Uterus (tissue), 4 donors: ENCODE data around the gene RNU7-1. TPM values are rescaled to one million over a fixed set of nuclear protein-coding genes. Genes with fewer than 3 reads are reported as not detected.

Source experiments
- DNase-seq, 2 donors: peaks; one replicate each; pipeline ENCODE4 v3.0.0-alpha.2; 2019 to 2020
- H3K27ac ChIP-seq, 2 donors: fragments of 200-600 bp; sonication (generic); 1 replicate in 1 of 2; 2 replicates in 1 of 2; pipeline ENCODE4 v1.5.1; 2016 to 2018
- H3K27me3 ChIP-seq, 2 donors: fragments of 200-600 bp; sonication (generic); one replicate each; pipeline ENCODE4 v1.5.1; 2018 to 2019; ENCODE audit warnings: control low read depth in 1 of 2
- H3K36me3 ChIP-seq, 2 donors: fragments of 200-600 bp; sonication (generic); one replicate each; pipeline ENCODE4 v1.5.1; 2019; ENCODE audit warnings: control low read depth in 1 of 2
- H3K4me1 ChIP-seq, 2 donors: fragments of 200-600 bp; sonication (generic); one replicate each; pipeline ENCODE4 v1.5.1; 2018 to 2019; ENCODE audit warnings: control low read depth in 1 of 2
- H3K4me3 ChIP-seq, 2 donors: fragments of 200-600 bp; sonication (generic); 1 replicate in 1 of 2; 2 replicates in 1 of 2; pipeline ENCODE4 v1.5.1; 2018 to 2019; ENCODE audit warnings: mild to moderate bottlenecking in 1 of 2
- H3K9me3 ChIP-seq, 2 donors: fragments of 200-600 bp; sonication (generic); one replicate each; pipeline ENCODE4 v1.5.1; 2019; ENCODE audit warnings: control low read depth in 1 of 2
- POLR2A ChIP-seq, 2 donors: fragments of 450-650 bp; IDR thresholded peaks; one replicate each; pipeline ENCODE4 v1.6.1; 2016; ENCODE audit warnings: antibody characterized with exemption in 2 of 2, mild to moderate bottlenecking in 1 of 2, moderate library complexity in 1 of 2
- intact Hi-C: fragments of 100-400 bp; cut with DNase I; formaldehyde crosslinking; loops from one replicate; pipeline ENCODE4 v1.15.1; 2023; ENCODE audit warnings: low total_unique reads
- total RNA-seq, 4 donors: library from RNA; depleted of rRNA in 3 of 4; stranded (reverse); fragments of >200 nt in 3 of 4; gene quantifications; one replicate each; pipeline versions ENCODE4 v1.1.0 to v1.2.4, GENCODE V29; 2014 to 2023
- TF ChIP-seq, protein P1 (sequence below), 4 experiments: fragments of 200-600 bp in 2 of 4; fragments of 450-650 bp in 2 of 4; sonication (generic) in 2 of 4; IDR thresholded peaks; one replicate each; pipeline ENCODE4 v1.5.1; 2016 to 2019; ENCODE audit warnings: antibody characterized with exemption in 4 of 4, mild to moderate bottlenecking in 2 of 4, moderate library complexity in 1 of 4
- donor health status: DM: yes; HTN: yes; CAD: no.

RNU7-1 gene
- total RNA-seq, 4 donors from 2014 or later = not detected

DNA sequence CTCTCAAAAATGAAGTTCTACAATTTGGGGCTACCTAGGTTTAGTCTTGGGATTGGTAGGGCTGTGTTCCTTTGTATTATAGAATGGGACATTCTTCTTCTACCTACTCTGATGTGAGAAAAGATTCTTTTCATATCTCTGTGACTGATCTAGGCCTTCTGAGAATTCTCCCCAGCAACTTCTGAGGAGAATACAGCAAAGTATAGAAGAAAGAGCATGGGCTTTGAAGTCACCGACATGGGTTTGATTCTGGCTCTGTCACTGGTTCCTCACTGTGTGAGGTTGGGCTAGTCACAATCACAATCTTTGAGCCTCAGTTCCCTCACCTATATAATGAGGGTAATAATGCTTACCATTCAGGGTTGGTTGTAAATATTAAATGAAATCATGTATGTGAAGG, 10.8 kb upstream of the RNU7-1 start:
- no peaks in the 10 kb centered on the region for H3K9me3 ChIP-seq
- H3K27me3 ChIP-seq = no peaks in the 10 kb centered on the region
- peak overlapping the region; percentile 36 to 68 for H3K27ac ChIP-seq
- DNase-seq = no peak
- no peaks in the 10 kb centered on the region for H3K36me3 ChIP-seq
- no peak overlapping the region for H3K4me3 ChIP-seq
- TF ChIP-seq, protein P1, sequence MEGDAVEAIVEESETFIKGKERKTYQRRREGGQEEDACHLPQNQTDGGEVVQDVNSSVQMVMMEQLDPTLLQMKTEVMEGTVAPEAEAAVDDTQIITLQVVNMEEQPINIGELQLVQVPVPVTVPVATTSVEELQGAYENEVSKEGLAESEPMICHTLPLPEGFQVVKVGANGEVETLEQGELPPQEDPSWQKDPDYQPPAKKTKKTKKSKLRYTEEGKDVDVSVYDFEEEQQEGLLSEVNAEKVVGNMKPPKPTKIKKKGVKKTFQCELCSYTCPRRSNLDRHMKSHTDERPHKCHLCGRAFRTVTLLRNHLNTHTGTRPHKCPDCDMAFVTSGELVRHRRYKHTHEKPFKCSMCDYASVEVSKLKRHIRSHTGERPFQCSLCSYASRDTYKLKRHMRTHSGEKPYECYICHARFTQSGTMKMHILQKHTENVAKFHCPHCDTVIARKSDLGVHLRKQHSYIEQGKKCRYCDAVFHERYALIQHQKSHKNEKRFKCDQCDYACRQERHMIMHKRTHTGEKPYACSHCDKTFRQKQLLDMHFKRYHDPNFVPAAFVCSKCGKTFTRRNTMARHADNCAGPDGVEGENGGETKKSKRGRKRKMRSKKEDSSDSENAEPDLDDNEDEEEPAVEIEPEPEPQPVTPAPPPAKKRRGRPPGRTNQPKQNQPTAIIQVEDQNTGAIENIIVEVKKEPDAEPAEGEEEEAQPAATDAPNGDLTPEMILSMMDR (IDR thresholded peaks at IDR 0.05) = no peak
- TF ChIP-seq POLR2A (IDR thresholded peaks at IDR 0.05) = no peak
- intact Hi-C loops = no loop called here
- peaks cover 13 to 27% of the 10 kb centered on the region in 2 donors for H3K4me1 ChIP-seq

- intact Hi-C loops = no loop called here
- H3K4me3 ChIP-seq = no peak overlapping the region
- H3K36me3 ChIP-seq = no peaks in the 10 kb centered on the region
- peak in 1 of 2 donors; percentile 69 for DNase-seq
- TF ChIP-seq, protein P1 (IDR thresholded peaks at IDR 0.05) = no peak
- no peak for TF ChIP-seq POLR2A (IDR thresholded peaks at IDR 0.05)
- H3K27ac ChIP-seq = peak overlapping the region; percentile 45 to 68
- H3K4me1 ChIP-seq = peaks cover 18 to 36% of the 10 kb centered on the region in 2 donors
- H3K9me3 ChIP-seq = no peaks in the 10 kb centered on the region
- H3K27me3 ChIP-seq = no peaks in the 10 kb centered on the region
Measured at GRCh38 chr12:6934110-6934509, 9.5 kb upstream of the RNU7-1 start.

GRCh38 chr12:6935371-6936193, 8.0 kb upstream of the RNU7-1 start:
- H3K27ac ChIP-seq = peak overlapping the region; percentile 45 to 68
- intact Hi-C loops = no loop called here

DNA sequence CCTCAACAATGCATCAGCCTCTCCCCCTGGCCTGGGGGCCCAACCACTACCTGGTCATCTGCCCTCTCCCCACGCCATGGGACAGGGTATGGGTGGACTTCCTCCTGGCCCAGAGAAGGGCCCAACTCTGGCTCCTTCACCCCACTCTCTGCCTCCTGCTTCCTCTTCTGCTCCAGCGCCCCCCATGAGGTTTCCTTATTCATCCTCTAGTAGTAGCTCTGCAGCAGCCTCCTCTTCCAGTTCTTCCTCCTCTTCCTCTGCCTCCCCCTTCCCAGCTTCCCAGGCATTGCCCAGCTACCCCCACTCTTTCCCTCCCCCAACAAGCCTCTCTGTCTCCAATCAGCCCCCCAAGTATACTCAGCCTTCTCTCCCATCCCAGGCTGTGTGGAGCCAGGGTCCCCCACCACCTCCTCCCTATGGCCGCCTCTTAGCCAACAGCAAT, 7.4 kb upstream of the RNU7-1 start:
- H3K4me3 ChIP-seq = no peak overlapping the region
- TF ChIP-seq, protein P1 (IDR thresholded peaks at IDR 0.05) = no peak
- no peak for TF ChIP-seq POLR2A (IDR thresholded peaks at IDR 0.05)
- intact Hi-C loops = no loop called here
- H3K27me3 ChIP-seq = no peaks in the 10 kb centered on the region
- H3K4me1 ChIP-seq = peaks cover 18 to 28% of the 10 kb centered on the region in 2 donors
- DNase-seq = no peak
- no peaks in the 10 kb centered on the region for H3K36me3 ChIP-seq
- H3K9me3 ChIP-seq = no peaks in the 10 kb centered on the region
- H3K27ac ChIP-seq = peak overlapping the region; percentile 45 to 97

More at GRCh38 chr12:6935371-6936193, 8.0 kb upstream of the RNU7-1 start:
- Histone ChIP-seq H3K27me3 (no peaks in the 10 kb centered on the region), H3K4me1 (peaks cover 18 to 32% of the 10 kb centered on the region in 2 donors), H3K36me3 (no peaks in the 10 kb centered on the region), H3K4me3 (no peak overlapping the region), H3K9me3 (no peaks in the 10 kb centered on the region)
- TF ChIP-seq, protein P1 (IDR thresholded peaks at IDR 0.05) = no peak
- no peak for DNase-seq
